HG03469 (cell line): Measurements from ENCODE around the gene BLMH.
"Not testable (repeated sequence)": the region's sequence is repeated elsewhere in the genome, so short reads cannot be mapped to it uniquely, and the experiment has no call there.

Experiments used
- ATAC-seq: cut with Tn5 transposase; IDR thresholded peaks from one replicate; pipeline ENCODE4 v1.9.1; 2021; ENCODE audit warnings: mild to moderate bottlenecking, moderate library complexity, moderate number of reproducible peaks; ENCODE audit not compliant: unreplicated experiment

BLMH gene

DNA sequence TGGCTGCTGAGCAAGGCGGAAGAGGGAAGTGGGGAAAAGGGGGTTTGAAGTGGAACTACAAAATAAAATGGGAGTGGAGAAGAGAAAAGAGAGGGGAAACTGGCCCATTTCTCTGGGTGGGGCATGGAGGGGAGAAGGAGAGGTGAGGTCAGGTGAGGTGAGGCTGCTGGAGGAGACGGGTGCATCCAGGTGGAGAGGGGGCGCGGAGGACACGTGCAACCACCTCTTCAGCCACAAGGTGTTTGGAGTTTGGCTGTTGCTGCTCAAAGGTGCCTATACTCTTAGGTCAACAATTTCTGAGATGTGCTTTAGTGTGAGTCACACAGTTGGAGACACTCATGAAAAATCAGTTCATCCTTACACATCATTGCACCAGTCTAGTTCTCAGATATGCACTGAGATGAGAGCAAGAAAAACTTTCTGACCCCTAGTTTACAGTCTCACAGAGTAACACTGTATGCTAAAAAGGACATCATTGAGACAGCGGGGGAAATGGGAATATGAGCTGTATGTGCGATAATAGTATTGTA is 61.1 kb downstream of the BLMH start:
- no peak for ATAC-seq

DNA sequence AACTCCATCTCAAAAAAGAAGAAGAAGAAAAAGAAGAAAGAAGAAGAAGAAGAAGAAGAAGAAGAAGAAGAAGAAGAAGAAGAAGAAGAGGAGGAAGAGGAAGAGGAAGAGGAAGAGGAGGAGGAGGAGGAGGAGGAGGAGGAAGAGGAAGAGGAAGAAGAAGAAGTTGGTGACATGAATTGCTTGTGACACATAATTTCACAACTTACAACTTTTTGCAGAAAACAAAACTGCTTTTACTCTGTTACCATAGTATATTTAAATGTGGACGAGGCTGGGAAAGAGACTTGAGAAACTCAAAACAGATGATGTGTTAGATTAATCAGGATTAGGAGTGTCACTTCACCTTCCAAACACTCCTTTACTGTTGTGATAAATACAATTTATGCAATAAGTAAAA is 61.7 kb downstream of the BLMH start:
- ATAC-seq: not testable (repeated sequence)

- ATAC-seq: no peak
Measured at GRCh38 chr17:30229012-30229411, 62.7 kb downstream of the BLMH start.

DNA sequence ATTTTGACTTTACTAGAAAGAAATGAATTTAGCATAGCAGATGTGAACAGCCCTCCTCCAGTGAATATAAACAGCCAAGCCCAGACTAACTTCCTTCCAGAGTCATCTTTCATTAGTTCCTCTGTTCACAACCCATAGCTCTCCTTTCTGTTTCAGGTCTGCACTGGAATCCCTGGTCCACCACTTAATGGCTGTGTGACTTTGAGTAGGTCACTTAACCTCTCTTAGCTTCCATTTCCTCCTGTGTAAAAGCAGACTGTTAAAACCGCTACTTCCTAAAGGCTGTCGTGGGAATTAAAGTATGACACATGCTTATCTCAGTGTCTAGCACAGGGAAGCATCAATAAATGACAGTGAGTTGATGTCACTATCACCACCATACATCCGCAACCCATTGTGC is 63.7 kb downstream of the BLMH start:
- ATAC-seq: no peak

GRCh38 chr17:30226878-30227277 is 64.9 kb downstream of the BLMH start:
- no peak for ATAC-seq

DNA sequence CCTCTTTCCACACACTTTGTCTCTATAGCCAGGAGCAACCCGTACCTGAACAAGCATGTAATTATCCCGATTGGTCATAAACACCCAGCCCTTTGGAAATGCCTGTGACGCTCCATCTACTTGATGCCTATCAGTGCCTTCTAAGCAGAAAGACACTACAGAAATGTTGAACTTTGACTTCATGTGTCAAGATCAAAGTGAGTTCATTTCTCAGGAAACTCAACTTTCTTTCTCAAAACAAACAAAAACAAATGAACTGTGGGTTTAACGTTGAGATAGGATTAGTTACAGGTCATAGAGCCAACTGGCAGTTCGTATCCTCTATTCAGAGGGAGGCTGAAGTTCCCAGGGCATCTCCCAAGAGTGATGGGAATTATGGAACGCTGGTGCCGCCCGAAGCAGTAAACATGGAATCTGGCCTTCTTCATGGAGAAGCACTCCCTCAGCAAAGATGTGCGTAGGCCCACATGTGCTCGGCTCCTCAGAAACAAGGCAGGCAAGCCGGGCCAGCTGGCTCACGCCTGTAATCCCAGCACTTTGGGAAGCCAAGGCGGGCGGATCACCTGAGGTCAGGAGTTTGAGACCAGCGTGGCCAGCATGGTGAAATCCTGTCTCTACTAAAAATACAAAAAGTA is 65.7 kb downstream of the BLMH start:
- ATAC-seq: no peak

GRCh38 chr17:30225112-30225511 is 66.6 kb downstream of the BLMH start:
- ATAC-seq: no peak

GRCh38 chr17:30224419-30224960 is 67.3 kb downstream of the BLMH start:
- ATAC-seq: no peak

GRCh38 chr17:30222721-30223175 is 69.0 kb downstream of the BLMH start:
- ATAC-seq: no peak

- no peak for ATAC-seq
Measured at GRCh38 chr17:30222251-30222650, 69.5 kb downstream of the BLMH start.

GRCh38 chr17:30221346-30221745 is 70.4 kb downstream of the BLMH start:
- no peak for ATAC-seq

DNA sequence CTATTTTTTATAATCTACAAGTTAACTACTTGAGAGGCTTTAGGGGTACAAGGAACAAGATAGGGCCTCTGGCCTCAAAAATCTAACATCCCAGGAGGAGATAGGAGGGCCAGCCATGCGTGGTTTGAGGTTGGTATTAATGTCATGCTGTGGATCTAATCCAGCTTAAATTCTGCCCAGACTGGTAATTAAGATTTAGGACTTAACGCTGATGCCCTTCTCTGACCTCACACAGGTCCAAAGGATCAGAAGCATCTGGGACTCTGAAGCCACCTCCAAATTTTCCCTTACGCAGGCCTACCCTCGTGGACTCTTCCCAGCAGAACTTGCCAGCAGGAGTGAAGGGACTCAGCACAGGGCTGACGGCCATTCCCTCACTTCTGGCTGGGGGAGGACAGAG is 71.3 kb downstream of the BLMH start:
- ATAC-seq: no peak

- no peak for ATAC-seq
Measured at GRCh38 chr17:30219833-30220232, 71.9 kb downstream of the BLMH start.

DNA sequence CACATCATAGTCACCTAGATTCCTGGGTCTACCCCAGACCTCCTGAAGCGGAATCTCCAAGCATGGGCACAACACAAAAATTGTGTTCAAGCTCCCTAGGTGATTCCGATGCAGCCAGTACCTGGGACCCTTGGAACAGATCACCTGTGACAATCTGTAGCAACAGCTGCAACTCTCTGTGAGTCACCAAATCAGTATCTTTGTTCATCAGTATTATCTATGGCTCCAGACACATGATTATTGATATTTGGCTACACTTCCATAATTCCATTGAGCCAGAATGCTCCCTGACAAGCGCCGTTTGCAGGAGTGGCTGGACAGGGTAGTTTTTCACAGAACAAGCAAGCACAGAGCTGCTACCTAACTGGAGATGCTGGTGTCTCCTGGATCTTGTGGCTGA is 72.4 kb downstream of the BLMH start:
- ATAC-seq: no peak

DNA sequence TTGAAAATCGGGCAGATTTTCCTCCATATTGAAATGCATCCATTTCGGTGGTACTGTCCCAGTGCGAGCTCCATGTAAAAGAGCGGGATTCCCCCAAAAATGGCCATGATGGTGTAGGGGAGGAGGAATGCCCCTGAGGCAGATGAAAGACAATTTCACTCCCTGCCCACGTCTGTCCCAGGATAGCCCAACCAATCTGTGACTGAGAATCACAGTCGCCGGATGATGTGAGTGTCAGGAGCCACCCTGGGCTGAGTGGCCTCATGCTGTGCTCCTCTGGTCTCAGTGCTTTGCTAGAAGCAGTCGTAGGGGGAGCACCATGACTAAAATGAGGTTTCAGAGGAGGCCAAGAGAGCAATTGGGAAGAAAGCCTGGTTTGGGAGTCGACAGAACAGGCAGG is 72.9 kb downstream of the BLMH start:
- no peak for ATAC-seq

DNA sequence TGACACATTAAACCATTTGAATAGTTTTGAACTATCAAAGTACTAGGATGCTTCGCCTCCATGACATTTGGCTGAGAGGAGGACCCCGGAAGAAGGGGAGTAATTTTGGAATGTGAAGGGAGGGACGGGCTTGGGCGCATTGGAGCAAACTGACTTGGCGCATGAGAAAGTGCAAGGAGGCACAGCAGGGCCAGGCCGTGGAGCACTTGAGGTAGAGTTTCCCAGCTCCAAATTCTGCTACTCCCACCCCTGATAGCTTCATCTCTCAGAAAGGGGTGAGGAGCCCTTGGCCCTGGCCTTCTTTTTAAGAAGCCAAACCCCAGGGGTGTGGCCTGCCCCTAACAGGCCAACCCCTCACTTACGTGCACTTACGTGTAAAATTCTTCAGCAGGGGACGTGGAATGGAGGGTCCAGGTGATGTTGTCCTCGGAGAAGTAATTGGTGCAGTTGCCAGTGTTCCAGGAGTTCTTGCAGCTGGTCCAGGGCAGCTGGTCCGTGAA is 73.9 kb downstream of the BLMH start:
- no peak for ATAC-seq

DNA sequence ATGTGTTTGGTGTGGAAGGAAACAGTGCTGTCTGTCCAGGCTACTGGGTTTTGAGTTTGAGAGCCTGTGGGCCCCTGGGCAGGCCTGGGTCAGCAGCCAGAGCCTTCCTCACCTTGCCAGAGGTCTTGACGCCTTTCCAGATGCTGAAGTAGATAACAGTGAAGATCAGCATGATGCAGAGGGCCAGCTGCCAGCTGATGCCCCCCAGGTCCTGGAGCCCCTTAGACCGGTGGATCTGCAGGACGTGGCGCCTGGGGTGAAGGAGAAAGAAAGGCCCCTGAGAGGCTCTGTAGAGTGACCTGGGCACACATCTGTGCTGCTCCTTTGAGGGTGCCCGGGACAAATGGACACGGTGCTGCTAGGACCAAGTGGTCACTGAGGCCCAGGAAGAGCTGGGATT is 74.7 kb downstream of the BLMH start:
- no peak for ATAC-seq

GRCh38 chr17:30212750-30213149 is 79.0 kb downstream of the BLMH start:
- no peak for ATAC-seq

GRCh38 chr17:30211371-30211770 is 80.4 kb downstream of the BLMH start:
- no peak for ATAC-seq

- no peak for ATAC-seq
Measured at GRCh38 chr17:30210901-30211300, 80.8 kb downstream of the BLMH start.

DNA sequence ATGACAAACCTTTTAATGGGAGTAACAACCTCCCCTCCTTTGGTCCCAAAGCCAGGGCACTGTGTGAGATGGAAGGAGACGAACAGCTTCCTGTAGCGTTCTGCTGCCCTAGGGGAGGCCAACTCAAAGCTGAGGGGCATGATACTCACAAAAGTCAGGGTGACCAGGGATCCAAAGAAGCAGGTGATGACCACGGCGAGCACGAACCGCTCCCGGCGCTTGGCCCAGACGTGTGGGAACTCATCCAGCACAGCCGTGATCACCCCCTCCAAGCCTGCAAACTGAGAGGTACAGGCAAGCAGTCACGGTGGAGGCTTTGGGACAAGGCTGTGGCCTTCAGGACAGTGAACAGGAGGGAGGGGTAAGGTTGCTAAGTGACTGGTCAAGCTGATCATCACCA is 81.4 kb downstream of the BLMH start:
- ATAC-seq: no peak

DNA sequence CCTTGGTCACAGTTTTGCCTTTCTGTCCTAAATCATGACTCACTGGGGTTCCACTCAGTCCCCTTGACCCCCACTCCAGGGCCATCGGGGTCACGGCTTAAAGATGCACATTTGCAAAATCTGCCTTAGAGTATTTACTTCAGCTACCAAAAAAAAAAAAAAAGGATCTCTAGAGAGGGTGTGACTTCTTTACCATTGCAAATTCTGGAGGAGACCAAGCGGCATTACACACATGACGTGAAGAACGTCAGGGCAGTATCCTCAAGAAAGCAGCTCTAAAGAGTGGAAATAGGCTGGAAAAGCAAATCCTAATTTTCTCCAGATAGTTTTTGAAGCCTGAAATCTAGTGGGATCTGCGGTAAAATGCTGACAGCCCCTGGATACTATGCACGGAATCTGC is 81.8 kb downstream of the BLMH start:
- no peak for ATAC-seq

DNA sequence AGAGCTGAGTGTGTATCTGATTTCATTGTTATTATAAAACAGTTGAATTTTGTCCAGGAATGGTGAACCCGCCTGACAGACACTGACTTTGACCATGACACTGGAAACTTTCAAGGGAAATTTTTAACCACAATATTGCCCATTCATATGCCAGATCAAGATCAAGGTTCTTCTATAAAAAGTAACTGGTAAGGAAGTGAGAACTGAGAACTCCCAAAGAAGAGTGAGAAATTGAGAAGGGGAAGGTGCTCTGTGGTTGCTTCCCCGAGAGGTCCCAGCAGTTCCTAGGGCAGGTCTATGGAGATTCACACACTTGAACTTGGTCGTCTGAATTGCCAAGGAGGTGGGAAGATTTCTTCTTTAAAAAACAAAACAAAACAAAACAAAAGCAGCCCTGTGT is 83.5 kb downstream of the BLMH start:
- no peak for ATAC-seq
